ENCODE results near the gene ERC1. TPM values are rescaled to one million over a fixed set of nuclear protein-coding genes. Genes with fewer than 3 reads are reported as not detected.

Gene ERC1
- total RNA-seq, 2 donors from 2014 or later = 26.9 to 41.9 TPM

DNA sequence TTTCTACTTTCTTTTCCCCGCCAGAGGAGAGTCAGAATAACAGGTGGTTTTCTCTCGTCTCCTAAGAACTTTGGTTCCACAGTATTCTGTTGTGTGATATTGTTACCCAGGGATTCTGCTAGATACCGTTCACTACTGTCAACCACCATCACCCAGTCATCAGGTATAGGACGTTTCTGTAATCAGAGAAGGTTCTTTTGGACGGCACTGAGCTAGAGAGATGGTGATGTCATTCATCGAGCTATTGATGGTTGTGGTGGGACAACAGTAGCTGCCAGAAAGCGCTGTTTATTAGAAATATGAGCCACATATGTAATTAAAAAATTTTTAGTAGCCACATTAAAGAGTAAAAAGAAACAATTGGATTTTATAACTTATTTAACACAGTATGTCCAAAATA, 17.0 kb downstream of the ERC1 start:
- no peak overlapping the region for H3K9ac ChIP-seq (ENCODE audit: low read depth in 2 of 2, low read length in 2 of 2)
- no peaks in the 10 kb centered on the region for H3K9me3 ChIP-seq
- no peak overlapping the region for H3K4me3 ChIP-seq
- H3K27me3 ChIP-seq = no peaks in the 10 kb centered on the region
- H3K27ac ChIP-seq = no peak overlapping the region
- no peak for DNase-seq
- no peaks in the 10 kb centered on the region for H3K36me3 ChIP-seq
- H3K4me1 ChIP-seq = no peaks in the 10 kb centered on the region
- intact Hi-C loops (cut with DNase I) = no loop called here
- TF ChIP-seq, protein P1, sequence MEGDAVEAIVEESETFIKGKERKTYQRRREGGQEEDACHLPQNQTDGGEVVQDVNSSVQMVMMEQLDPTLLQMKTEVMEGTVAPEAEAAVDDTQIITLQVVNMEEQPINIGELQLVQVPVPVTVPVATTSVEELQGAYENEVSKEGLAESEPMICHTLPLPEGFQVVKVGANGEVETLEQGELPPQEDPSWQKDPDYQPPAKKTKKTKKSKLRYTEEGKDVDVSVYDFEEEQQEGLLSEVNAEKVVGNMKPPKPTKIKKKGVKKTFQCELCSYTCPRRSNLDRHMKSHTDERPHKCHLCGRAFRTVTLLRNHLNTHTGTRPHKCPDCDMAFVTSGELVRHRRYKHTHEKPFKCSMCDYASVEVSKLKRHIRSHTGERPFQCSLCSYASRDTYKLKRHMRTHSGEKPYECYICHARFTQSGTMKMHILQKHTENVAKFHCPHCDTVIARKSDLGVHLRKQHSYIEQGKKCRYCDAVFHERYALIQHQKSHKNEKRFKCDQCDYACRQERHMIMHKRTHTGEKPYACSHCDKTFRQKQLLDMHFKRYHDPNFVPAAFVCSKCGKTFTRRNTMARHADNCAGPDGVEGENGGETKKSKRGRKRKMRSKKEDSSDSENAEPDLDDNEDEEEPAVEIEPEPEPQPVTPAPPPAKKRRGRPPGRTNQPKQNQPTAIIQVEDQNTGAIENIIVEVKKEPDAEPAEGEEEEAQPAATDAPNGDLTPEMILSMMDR (IDR thresholded peaks at IDR 0.05) = no peak

DNA sequence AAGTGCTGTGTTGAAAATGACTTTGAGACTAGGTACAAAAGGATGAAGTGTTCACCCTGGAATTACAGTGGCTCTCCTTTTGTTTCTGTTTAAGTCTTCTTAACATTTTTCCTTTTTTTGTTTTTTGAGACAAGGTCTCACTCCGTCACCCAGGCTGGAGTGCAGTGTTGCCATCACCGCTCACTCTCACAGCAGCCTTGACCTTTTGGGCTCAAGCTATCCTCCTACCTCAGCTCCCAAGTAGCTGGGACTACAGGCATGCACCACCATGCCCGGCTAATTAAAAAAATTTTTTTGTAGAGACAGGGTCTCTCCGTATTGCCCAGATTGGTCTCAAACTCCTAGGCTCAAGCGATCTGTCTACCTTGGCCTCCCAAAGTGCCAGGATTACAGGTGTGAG, 20.1 kb downstream of the ERC1 start:
- intact Hi-C loops (cut with DNase I) = no loop called here
- no peaks in the 10 kb centered on the region for H3K36me3 ChIP-seq
- H3K27me3 ChIP-seq = no peaks in the 10 kb centered on the region
- H3K4me1 ChIP-seq = no peaks in the 10 kb centered on the region
- no peak overlapping the region for H3K27ac ChIP-seq
- no peaks in the 10 kb centered on the region for H3K9me3 ChIP-seq
- TF ChIP-seq, protein P1 (IDR thresholded peaks at IDR 0.05) = no peak
- H3K9ac ChIP-seq (ENCODE audit: low read depth in 2 of 2, low read length in 2 of 2) = no peak overlapping the region
- H3K4me3 ChIP-seq = no peak overlapping the region
- DNase-seq = no peak

DNA sequence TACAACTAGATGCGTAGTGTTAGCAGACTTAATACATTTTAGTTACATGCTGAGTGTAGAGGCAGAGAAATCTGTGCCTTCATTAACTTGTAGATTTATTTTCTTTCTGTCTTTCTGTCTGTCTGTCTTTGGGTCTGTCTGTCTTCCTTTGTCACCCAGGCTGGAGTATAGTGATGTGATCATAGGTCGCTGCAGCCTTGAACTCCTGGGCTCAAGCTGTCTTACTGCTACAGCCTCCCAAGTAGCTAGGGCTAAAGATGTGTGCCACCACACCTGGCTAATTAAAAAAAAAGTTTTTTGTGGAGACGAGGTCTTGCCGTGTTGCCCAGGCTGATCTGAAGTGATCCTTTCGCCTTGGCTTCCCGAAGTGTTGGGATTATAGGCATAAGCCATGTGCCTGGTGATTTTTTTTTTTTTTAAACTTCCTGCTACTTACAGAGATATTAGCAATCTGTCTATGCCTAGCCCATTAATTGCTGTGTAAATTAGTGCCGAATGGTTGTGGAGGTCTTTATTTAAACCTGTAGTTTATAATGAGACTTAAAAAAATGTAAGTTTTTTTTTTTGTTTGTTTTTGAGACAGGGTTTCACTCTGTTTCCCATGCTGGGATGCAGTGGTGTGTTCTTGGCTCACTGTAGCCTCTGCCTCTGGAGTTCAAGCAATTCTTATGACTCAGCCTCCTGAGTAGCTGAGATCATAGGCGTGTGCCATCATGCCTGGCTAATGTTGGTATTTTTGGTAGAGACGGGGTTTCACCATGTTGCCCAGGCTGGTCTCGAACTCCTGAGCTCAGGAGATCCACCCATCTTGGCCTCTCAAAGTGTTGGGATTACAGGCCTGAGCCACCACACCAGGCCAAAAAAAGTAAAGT, 22.8 kb downstream of the ERC1 start:
- no peak overlapping the region for H3K9ac ChIP-seq (ENCODE audit: low read depth in 2 of 2, low read length in 2 of 2)
- intact Hi-C loops (cut with DNase I) = no loop called here

DNA sequence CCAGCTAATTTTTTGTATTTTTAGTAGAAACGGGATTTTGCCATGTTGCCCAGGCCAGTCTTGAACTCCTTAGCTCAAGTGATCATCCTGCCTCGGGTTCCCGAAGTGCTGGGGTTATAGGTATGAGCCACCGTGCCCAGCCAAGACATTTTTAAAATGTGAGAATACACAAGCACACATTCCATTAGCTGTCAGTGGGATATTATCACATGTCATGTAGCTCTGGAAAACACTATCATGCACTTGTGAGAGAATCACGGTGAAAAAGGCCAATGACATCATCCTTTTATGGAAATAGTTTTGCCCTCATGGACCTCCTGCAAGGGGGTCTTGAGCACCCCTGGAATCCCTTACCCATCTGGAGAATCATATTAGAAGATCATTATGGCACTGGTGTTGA, 28.3 kb downstream of the ERC1 start:
- Histone ChIP-seq H3K36me3 (no peaks in the 10 kb centered on the region), H3K9me3 (no peaks in the 10 kb centered on the region), H3K4me3 (no peak overlapping the region), H3K9ac (ENCODE audit: low read depth in 2 of 2, low read length in 2 of 2) (no peak overlapping the region), H3K4me1 (no peaks in the 10 kb centered on the region), H3K27me3 (no peaks in the 10 kb centered on the region), H3K27ac (no peak overlapping the region)
- DNase-seq = no peak
- TF ChIP-seq, protein P1 (IDR thresholded peaks at IDR 0.05) = no peak
- intact Hi-C loops (cut with DNase I) = no loop called here

More for the DNA sequence above, 22.8 kb downstream of the ERC1 start:
- TF ChIP-seq, protein P1 (IDR thresholded peaks at IDR 0.05) = no peak
- Histone ChIP-seq H3K27me3 (no peaks in the 10 kb centered on the region), H3K4me1 (no peaks in the 10 kb centered on the region), H3K9me3 (no peaks in the 10 kb centered on the region), H3K4me3 (no peak overlapping the region), H3K27ac (no peak overlapping the region), H3K36me3 (no peaks in the 10 kb centered on the region)
- no peak for DNase-seq

DNA sequence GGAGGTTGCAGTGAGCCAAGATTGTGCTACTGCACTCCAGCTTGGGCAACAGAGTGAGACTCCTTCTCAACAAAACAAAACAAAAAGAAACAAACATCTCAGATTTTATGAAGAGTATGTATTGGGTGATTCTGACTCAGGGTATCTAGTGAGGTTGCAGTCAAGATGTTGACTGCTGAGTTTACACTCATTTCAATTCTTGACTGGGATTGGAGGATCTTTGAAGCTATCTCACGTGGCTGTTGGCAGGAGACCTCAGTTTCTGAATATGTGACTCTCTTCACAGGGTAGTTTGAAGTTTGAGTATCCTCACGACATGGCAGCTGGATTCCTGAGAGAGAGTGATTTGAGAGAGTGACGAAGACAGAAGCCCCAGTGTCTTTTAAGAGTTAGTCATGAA, 29.4 kb downstream of the ERC1 start:
- Histone ChIP-seq H3K4me3 (no peak overlapping the region), H3K27ac (no peak overlapping the region), H3K4me1 (no peaks in the 10 kb centered on the region), H3K9me3 (no peaks in the 10 kb centered on the region), H3K27me3 (no peaks in the 10 kb centered on the region), H3K36me3 (no peaks in the 10 kb centered on the region), H3K9ac (ENCODE audit: low read depth in 2 of 2, low read length in 2 of 2) (no peak overlapping the region)
- DNase-seq = no peak
- TF ChIP-seq, protein P1 (IDR thresholded peaks at IDR 0.05) = no peak
- intact Hi-C loops (cut with DNase I) = no loop called here

All from colonic mucosa (tissue), 4 donors.